HepG2 (cell line): ENCODE data around the gene NFKBIA. TPM values are rescaled to one million over a fixed set of nuclear protein-coding genes. Genes with fewer than 3 reads are reported as not detected.
A peak's percentile ranks its signal among the peaks of the same experiment; 100 is the strongest.

Experiments
- ARNT2 ChIP-seq: sonication (generic); formaldehyde crosslinking; IDR thresholded peaks from 2 replicates; pipeline ENCODE4 v1.8.0; 2022; ENCODE audit warnings: mild to moderate bottlenecking, low read depth, missing genetic modification reagents, moderate library complexity
- BRD4 ChIP-seq: sonication (generic); formaldehyde crosslinking; IDR thresholded peaks from 2 replicates; pipeline ENCODE4 v1.4.0; 2020; ENCODE audit warnings: missing genetic modification reagents
- ETS1 ChIP-seq: sonication (generic); formaldehyde crosslinking; IDR thresholded peaks from 2 replicates; pipeline ENCODE4 v1.4.0; 2020; ENCODE audit warnings: missing genetic modification reagents
- IRF2 ChIP-seq: IDR thresholded peaks from 2 replicates; pipeline ENCODE4 v1.6.1; 2018; ENCODE audit warnings: missing genetic modification reagents, missing compliant biosample characterization
- JDP2 ChIP-seq: sonication (generic); formaldehyde crosslinking; IDR thresholded peaks from 2 replicates; pipeline ENCODE4 v1.8.1; 2022; ENCODE audit warnings: missing genetic modification reagents, borderline replicate concordance
- MIER2 ChIP-seq: IDR thresholded peaks from 2 replicates; pipeline ENCODE4 v1.6.1; 2016; ENCODE audit warnings: missing biosample characterization, missing genetic modification reagents
- MYPOP ChIP-seq: sonication (generic); formaldehyde crosslinking; IDR thresholded peaks from 2 replicates; pipeline ENCODE4 v1.8.1; 2023; ENCODE audit warnings: mild to moderate bottlenecking, moderate library complexity, missing genetic modification reagents
- SRSF4 ChIP-seq: fragments of 200-400 bp; formaldehyde crosslinking; IDR thresholded peaks from one replicate; pipeline ENCODE4 v1.6.1; 2018; ENCODE audit warnings: mild to moderate bottlenecking, low read depth, low read length, moderate library complexity; ENCODE audit not compliant: poor library complexity, severe bottlenecking
- ZBTB21 ChIP-seq: sonication (generic); formaldehyde crosslinking; IDR thresholded peaks from 2 replicates; pipeline ENCODE4 v1.4.0; 2020; ENCODE audit warnings: missing genetic modification reagents
- ZNF274 ChIP-seq: sonication (generic); formaldehyde crosslinking; IDR thresholded peaks from 2 replicates; pipeline ENCODE4 v1.5.1; 2020; ENCODE audit warnings: mild to moderate bottlenecking, missing genetic modification reagents
- ZNF296 ChIP-seq: sonication (generic); formaldehyde crosslinking; conservative IDR thresholded peaks from 2 replicates; pipeline ENCODE4 v1.5.0; 2020; ENCODE audit warnings: mild to moderate bottlenecking, missing genetic modification reagents
- ZNF350 ChIP-seq: sonication (generic); formaldehyde crosslinking; IDR thresholded peaks from 2 replicates; pipeline ENCODE4 v1.4.0; 2020; ENCODE audit warnings: mild to moderate bottlenecking, low read depth, missing genetic modification reagents, borderline replicate concordance
- ZNF687 ChIP-seq: sonication (generic); formaldehyde crosslinking; IDR thresholded peaks from 2 replicates; pipeline ENCODE4 v1.5.1; 2020; ENCODE audit warnings: mild to moderate bottlenecking, missing genetic modification reagents, moderate library complexity
- ZNF746 ChIP-seq: sonication (generic); formaldehyde crosslinking; IDR thresholded peaks from 2 replicates; pipeline ENCODE4 v1.8.0; 2022; ENCODE audit warnings: mild to moderate bottlenecking, missing genetic modification reagents
- ZNF749 ChIP-seq: sonication (generic); formaldehyde crosslinking; IDR thresholded peaks from 2 replicates; pipeline ENCODE4 v1.8.0; 2022; ENCODE audit warnings: mild to moderate bottlenecking, missing genetic modification reagents, moderate library complexity, borderline replicate concordance
- ZNF841 ChIP-seq: sonication (generic); formaldehyde crosslinking; IDR thresholded peaks from 2 replicates; pipeline ENCODE4 v1.8.1; 2023; ENCODE audit warnings: missing genetic modification reagents, borderline replicate concordance
- polyA plus RNA-seq, 8 experiments: library from polyadenylated mRNA; depleted of rRNA in 3 of 8; stranded (reverse) in 7 of 8; unstranded in 1 of 8; fragments of >200 nt; fragmentation: Illumina TruSeq in 4 of 8; extraction: Trizol in 4 of 8; gene quantifications; 2 replicates each; pipeline versions ENCODE4 v1.2.1 to v1.2.3, GENCODE V29; 2011 to 2016; ENCODE audit warnings: low read depth in 4 of 8, missing spikeins in 1 of 8, mixed read lengths in 1 of 8; ENCODE audit not compliant: insufficient read depth in 1 of 8
- total RNA-seq, 5 experiments: library from RNA; depleted of rRNA; stranded (reverse); fragments of >200 nt; fragmentation: Illumina TruSeq; extraction: Trizol; gene quantifications; 2 replicates each; pipeline ENCODE4 v1.2.3, GENCODE V29; 2016; ENCODE audit warnings: low read depth in 1 of 5
- TF ChIP-seq, protein P1 (sequence below): sonication (generic); formaldehyde crosslinking; IDR thresholded peaks from 2 replicates; pipeline ENCODE4 v1.4.0; 2020; ENCODE audit warnings: missing genetic modification reagents, borderline replicate concordance
- TF ChIP-seq, protein P2 (sequence below): IDR thresholded peaks from 2 replicates; pipeline ENCODE4 v1.6.1; 2016; ENCODE audit warnings: low read depth, control low read depth

NFKBIA gene
- total and polyA plus RNA-seq, 2 of the 13 experiments (the other 11 are each of a cell fraction or from before 2014, with no cell fraction given), result 197 to 319 TPM

GRCh38 chr14:35384455-35385041, 20.0 kb downstream of the NFKBIA start (continued):
- TF ChIP-seq ZNF749 (CRISPR knock-in tag) (peak; percentile 32; the same call in 1 of the 2 replicates), MIER2 (CRISPR knock-in tag) (no peak), ZNF687 (CRISPR knock-in tag) (no peak), JDP2 (CRISPR knock-in tag) (no peak), ETS1 (CRISPR knock-in tag) (0 out of 2 replicates have a peak, but pooled peaks have one; percentile 23), ZNF841 (no peak), MYPOP (peak; percentile 62; the same call in 1 of the 2 replicates), ZBTB21 (no peak), IRF2 (no peak), ZNF274 (CRISPR knock-in tag) (peak; percentile 67; the same call in 1 of the 2 replicates), ZNF350 (no peak; the same call in 1 of the 2 replicates), BRD4 (CRISPR knock-in tag) (no peak), ZNF296 (CRISPR knock-in tag) (no peak; the same call in 1 of the 2 replicates), ZNF746 (0 out of 2 replicates have a peak, but pooled peaks have one; percentile 32), ARNT2 (peak; percentile 56; the same call in 1 of the 2 replicates), SRSF4 (no peak)
- TF ChIP-seq, protein P1, sequence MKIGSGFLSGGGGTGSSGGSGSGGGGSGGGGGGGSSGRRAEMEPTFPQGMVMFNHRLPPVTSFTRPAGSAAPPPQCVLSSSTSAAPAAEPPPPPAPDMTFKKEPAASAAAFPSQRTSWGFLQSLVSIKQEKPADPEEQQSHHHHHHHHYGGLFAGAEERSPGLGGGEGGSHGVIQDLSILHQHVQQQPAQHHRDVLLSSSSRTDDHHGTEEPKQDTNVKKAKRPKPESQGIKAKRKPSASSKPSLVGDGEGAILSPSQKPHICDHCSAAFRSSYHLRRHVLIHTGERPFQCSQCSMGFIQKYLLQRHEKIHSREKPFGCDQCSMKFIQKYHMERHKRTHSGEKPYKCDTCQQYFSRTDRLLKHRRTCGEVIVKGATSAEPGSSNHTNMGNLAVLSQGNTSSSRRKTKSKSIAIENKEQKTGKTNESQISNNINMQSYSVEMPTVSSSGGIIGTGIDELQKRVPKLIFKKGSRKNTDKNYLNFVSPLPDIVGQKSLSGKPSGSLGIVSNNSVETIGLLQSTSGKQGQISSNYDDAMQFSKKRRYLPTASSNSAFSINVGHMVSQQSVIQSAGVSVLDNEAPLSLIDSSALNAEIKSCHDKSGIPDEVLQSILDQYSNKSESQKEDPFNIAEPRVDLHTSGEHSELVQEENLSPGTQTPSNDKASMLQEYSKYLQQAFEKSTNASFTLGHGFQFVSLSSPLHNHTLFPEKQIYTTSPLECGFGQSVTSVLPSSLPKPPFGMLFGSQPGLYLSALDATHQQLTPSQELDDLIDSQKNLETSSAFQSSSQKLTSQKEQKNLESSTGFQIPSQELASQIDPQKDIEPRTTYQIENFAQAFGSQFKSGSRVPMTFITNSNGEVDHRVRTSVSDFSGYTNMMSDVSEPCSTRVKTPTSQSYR (CRISPR knock-in tag), result peak; percentile 62; the same call in 1 of the 2 replicates
- TF ChIP-seq, protein P2, sequence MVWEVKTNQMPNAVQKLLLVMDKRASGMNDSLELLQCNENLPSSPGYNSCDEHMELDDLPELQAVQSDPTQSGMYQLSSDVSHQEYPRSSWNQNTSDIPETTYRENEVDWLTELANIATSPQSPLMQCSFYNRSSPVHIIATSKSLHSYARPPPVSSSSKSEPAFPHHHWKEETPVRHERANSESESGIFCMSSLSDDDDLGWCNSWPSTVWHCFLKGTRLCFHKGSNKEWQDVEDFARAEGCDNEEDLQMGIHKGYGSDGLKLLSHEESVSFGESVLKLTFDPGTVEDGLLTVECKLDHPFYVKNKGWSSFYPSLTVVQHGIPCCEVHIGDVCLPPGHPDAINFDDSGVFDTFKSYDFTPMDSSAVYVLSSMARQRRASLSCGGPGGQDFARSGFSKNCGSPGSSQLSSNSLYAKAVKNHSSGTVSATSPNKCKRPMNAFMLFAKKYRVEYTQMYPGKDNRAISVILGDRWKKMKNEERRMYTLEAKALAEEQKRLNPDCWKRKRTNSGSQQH, result no peak
